A549 (cell line): ENCODE measurements around the gene UNC5B.

ENCODE experiments used
- TF ChIP-seq, protein P1 (sequence below): fragments of >200 bp; sonication (Bioruptor Twin); formaldehyde crosslinking; IDR thresholded peaks from 3 replicates; pipeline ENCODE4 v1.5.1; 2016
- TF ChIP-seq, protein P2 (sequence below): fragments of >200 bp; sonication (Bioruptor Twin); formaldehyde crosslinking; IDR thresholded peaks from 3 replicates; pipeline ENCODE4 v1.6.1; 2016

DNA sequence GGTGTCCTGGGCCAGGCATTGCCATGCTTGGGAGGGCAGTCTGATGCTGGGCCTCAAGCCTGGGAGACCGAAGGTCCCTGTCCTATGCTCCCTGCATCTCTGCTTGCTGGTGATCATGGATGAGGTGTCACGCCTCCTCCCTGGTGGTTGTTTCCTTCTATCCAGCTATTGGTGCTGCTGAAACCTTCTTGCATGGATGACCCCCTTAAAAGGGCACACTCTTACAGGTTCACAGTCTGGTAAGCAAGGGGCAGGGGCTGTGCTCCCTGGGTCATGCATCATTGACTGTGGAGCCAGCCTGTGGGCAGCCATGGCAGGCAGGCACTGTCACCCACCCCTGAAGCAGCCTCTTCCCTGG, 69.9 kb downstream of the UNC5B start:
- TF ChIP-seq, protein P1, sequence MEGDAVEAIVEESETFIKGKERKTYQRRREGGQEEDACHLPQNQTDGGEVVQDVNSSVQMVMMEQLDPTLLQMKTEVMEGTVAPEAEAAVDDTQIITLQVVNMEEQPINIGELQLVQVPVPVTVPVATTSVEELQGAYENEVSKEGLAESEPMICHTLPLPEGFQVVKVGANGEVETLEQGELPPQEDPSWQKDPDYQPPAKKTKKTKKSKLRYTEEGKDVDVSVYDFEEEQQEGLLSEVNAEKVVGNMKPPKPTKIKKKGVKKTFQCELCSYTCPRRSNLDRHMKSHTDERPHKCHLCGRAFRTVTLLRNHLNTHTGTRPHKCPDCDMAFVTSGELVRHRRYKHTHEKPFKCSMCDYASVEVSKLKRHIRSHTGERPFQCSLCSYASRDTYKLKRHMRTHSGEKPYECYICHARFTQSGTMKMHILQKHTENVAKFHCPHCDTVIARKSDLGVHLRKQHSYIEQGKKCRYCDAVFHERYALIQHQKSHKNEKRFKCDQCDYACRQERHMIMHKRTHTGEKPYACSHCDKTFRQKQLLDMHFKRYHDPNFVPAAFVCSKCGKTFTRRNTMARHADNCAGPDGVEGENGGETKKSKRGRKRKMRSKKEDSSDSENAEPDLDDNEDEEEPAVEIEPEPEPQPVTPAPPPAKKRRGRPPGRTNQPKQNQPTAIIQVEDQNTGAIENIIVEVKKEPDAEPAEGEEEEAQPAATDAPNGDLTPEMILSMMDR, result no peak
- TF ChIP-seq, protein P2, sequence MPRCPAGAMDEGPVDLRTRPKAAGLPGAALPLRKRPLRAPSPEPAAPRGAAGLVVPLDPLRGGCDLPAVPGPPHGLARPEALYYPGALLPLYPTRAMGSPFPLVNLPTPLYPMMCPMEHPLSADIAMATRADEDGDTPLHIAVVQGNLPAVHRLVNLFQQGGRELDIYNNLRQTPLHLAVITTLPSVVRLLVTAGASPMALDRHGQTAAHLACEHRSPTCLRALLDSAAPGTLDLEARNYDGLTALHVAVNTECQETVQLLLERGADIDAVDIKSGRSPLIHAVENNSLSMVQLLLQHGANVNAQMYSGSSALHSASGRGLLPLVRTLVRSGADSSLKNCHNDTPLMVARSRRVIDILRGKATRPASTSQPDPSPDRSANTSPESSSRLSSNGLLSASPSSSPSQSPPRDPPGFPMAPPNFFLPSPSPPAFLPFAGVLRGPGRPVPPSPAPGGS, result no peak
